Cortex of kidney (tissue), 1 donor: Measurements from ENCODE around the gene EXTL1.

Experiments
- DNase-seq: peaks from one replicate; lab custom pipeline; 2025; lab: John Stamatoyannopoulos, UW

The EXTL1 gene

DNA sequence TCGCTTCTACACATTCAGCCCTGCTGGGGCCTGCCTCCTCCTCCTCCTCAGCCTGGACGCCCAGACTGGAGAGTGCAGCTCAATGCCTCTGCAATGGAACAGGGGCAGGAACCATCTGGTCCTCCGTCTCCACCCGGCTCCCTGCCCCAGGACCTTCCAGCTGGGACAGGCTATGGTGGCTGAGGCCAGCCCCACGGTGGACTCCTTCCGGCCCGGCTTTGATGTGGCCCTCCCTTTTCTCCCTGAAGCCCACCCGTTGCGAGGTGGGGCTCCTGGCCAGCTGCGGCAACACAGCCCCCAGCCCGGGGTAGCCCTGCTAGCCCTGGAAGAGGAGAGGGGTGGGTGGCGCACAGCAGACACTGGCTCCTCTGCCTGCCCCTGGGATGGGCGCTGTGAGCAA is 1.4 kb downstream of the EXTL1 start:
- no peak for DNase-seq

- DNase-seq = no peak
Measured at GRCh38 chr1:26023826-26024225, 2.3 kb downstream of the EXTL1 start.

DNA sequence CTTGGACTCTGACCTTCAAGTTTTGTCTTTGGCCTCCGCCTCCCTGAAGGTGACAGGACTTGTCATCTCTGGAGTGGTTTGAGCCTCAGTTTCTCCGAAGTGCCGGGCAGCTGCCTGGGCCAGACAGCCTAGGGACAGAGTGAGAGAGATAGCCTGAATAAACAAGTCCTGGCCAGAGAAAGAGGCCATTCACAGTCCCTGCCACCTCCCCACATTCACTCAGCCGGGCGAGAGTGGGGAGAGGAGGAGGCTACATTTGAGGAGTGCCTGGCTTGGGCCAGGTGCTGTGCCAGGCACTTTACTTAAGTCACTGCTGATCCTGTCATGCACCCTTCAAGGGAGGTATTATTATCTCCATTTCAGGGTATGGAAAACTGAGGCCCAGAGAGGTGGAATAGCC is 3.5 kb downstream of the EXTL1 start:
- no peak for DNase-seq

- DNase-seq = no peak
Measured at GRCh38 chr1:26025517-26025916, 3.9 kb downstream of the EXTL1 start.

- no peak for DNase-seq
Measured at GRCh38 chr1:26027716-26028489, 6.3 kb downstream of the EXTL1 start.

DNA sequence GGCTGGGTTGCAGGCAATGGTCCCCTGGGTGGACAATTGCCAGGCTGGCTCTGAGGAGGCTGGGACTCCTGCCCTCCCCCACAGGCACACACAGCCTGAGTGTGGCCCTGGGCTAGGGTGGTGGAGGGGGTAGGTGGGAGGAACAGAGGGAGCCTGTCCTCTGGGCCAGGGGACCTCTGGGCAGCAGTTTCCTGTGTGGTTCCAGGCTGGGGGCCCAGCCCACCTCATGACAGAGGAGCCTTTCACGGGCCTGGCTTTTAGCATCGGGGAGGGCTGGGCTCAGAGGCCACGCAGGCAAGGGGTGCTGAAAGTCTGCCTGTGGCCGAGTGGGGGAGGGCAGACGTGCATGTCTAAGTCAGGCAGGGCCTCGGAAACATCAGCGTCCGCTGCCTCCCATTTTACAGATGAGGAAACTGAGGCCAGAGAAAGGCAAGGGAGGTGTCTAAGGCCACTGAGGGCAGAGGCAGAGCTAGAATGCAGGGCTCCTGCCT is 7.0 kb downstream of the EXTL1 start:
- no peak for DNase-seq

DNA sequence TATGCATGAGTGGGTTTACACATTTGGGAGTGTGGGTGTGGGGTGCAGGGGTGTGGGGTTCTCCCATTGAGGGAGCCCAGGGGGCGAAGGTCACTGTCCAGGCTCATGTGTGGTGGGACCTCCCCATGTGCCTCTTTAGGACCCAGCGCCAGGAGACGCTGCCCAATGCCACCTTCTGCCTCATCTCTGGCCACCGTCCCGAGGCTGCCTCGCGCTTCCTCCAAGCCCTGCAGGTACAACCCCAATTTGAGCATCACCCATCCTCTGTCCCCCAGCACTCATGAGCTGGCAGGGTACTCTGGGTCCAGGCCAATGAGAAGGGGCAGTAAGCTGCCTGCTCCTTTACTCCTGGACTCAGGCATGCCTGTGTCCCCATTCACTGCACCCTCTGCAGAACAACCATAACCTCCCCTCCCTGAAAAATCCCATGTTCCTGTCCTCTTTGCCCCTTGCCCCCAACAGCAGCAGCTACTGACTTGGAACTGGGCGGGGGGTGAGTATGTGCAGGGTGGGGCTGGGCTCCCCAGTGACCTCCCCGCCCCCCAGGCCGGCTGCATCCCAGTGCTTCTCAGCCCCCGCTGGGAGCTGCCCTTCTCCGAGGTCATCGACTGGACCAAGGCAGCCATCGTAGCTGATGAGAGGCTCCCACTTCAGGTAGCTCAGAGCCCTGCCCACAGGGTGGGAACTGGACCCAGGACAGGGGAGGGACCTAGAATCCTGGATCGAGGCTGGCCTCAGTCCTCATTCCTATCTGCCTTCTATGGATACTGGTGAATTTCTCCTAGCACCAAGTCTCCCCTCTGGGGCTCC is 7.7 kb downstream of the EXTL1 start:
- no peak for DNase-seq

- no peak for DNase-seq
Measured at GRCh38 chr1:26029864-26030481, 8.4 kb downstream of the EXTL1 start.

DNA sequence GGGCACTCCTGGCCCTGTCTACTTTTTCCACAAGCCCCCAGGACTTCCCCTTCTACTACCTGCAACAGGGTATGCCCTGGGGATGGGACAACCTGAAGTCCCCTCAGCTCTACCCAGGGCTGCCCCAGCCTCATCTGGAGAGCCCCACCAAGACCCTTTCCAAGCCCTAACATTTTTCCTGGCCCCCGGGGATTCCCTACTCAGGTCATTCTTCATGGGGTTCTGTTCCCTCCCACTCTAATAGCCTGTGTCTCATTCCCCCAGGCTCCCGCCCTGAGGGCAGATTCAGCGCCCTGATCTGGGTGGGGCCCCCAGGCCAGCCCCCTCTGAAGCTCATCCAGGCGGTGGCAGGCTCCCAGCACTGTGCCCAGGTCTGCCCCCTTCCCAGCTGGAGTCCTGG is 9.6 kb downstream of the EXTL1 start:
- no peak for DNase-seq

- no peak for DNase-seq
Measured at GRCh38 chr1:26031611-26032220, 10.1 kb downstream of the EXTL1 start.

- no peak for DNase-seq
Measured at GRCh38 chr1:26032656-26033357, 11.2 kb downstream of the EXTL1 start.

- DNase-seq = no peak
Measured at GRCh38 chr1:26034504-26035202, 13.1 kb downstream of the EXTL1 start.

DNA sequence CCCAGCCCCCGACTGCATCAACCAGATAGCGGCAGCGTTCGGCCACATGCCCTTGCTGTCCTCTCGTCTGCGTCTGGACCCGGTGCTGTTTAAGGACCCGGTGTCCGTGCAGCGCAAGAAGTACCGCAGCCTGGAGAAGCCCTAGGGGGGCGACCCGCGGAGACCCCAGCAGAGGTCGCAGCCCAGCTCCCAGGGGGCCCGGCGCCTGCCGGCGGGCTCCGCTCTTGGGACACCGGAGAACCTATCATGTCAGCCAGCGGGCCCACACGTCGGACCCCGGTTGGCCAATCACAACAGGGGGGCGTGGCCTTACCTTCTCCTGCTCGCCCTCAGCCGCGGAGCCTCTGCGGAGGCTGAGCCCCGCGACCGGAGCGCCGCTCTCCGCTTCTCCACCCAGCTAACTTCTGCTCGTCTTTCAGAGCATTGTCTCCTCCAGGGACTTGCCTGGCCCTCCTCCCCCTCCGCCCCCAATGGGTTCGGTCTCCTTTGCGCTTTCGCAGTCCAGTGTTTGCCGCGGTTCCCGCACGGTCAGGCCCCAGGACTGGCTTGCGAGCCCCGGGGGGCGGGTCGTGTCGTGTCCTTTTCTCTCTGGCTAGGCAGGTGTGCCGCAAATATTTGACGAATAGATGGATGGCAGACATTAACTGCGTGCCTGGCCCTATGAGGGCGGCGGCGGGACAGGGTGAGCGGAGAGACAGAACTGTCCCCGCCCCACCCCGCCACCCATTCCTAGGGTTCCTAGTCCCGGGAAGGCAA is 13.8 kb downstream of the EXTL1 start:
- peak; percentile 60 for DNase-seq

DNA sequence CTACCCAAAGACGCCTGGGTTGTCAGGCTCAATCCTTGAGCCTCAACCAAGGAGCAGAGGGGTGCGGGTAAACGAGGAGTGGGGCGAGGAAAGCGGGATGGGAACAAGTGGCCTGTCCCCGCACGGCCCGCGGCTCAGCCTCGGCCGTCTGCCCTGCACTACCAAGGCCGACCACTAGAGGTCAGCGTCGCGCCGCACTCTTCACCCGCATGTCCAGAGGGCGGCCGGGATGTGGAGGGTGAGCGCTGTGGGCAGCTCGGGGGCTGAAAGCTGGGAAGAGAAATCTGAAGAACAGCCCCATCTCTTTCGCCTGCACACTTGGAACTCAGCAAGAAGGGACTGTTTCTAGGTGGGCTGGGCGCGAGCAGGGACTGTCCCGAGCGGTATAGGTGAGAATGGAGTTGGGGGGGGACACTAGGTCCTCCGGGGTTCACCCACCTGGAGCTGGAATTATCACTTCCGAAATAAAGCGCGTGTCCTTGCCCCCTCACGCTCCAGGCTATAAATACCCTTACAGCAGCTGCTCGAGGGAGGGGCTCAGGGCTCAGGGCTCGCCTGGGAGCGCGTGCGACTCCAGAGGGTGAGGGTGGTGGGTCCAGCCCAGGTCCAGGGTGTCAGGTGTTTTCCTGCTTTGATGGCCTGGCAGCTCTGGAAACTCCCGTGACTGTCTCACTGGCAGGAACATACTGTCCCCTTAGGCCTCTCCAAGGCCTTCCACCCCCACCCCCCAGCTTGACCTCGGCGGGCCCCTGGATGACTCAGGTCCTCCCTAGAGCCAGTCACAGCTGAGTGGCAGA is 14.6 kb downstream of the EXTL1 start:
- DNase-seq = peak; percentile 27

GRCh38 chr1:26036756-26037281 is 15.2 kb downstream of the EXTL1 start:
- no peak for DNase-seq

GRCh38 chr1:26037904-26038303 is 16.3 kb downstream of the EXTL1 start:
- DNase-seq = no peak

DNA sequence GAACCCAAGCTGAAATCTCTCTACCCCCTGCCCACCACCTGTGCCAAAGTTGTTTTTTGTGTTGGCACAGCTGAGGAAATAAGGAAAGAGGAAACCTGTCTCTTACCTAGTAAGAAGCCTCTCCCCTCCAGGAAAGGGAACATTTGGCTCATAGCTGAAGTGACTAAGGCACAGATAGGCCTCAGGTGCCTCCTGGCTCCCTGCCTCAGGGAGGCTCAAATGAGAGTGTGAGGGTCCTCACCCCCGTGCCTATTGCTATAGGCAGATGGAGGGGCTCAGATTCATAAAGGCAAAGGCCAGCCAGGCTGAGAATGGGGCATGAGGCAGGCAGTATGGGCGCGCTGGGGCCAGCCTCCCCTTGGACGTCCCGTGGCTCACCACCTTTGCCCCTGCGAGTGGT is 16.9 kb downstream of the EXTL1 start:
- no peak for DNase-seq

GRCh38 chr1:26038904-26039303 is 17.3 kb downstream of the EXTL1 start:
- DNase-seq = no peak

DNA sequence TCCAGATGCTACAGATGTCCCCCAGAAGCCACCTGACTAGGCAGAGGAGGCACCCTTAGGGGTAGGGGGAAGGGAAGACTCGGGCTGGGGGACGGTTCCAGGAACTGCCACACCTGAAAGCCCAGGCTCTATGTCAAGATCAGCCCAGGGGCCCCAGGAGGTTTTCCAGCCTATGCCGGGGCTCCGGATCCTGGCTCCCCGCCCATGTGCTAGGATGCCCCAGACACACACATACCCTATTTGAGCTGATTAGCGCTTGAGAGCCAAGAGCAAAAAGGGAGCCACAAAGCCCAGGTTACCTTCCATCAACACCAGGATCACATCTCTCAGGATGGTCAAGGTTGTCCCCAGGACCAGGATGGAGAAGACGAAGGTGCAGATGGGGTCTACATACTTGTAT is 19.8 kb downstream of the EXTL1 start:
- no peak for DNase-seq
